HG03342 (cell line): ENCODE measurements around the gene ADGRE3.

Experiments used
- ATAC-seq: cut with Tn5 transposase; IDR thresholded peaks from one replicate; pipeline ENCODE4 v1.9.1; 2021; ENCODE audit warnings: mild to moderate bottlenecking, moderate library complexity; ENCODE audit not compliant: unreplicated experiment

ADGRE3 gene

GRCh38 chr19:14674764-14675163, at the start of gene ADGRE3:
Gene ADGRE3, minus strand, starts transcription at chr19:14674844. Its CDS starts 74 bp downstream, at chr19:14674770.
- ATAC-seq, result no peak

DNA sequence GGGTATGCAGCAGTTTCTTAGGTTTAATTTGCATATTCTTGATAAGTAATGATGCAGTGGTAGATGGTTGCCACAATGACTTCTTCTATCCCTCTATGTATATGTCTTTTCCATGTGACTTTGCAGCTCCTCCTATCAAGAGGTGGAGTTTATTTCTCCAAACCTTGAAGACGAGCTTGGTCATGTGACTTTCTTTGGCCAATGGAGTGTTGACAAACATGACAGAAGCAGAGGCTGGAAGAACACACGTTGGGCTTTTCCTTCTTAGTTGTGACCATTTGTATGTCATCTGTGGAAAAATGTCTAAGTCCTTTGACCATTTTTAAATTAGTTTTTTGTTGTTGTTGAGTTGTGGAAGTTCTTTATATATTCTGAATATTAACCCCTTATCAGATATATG, 47.5 kb upstream of the ADGRE3 start:
- no peak for ATAC-seq

- ATAC-seq, result no peak
Observed at GRCh38 chr19:14719162-14719561, 44.5 kb upstream of the ADGRE3 start.

- ATAC-seq, result no peak
Observed at GRCh38 chr19:14718522-14719116, 44.0 kb upstream of the ADGRE3 start.

GRCh38 chr19:14715841-14716240, 41.2 kb upstream of the ADGRE3 start:
- no peak for ATAC-seq

- ATAC-seq, result no peak
Observed at GRCh38 chr19:14704450-14704849, 29.8 kb upstream of the ADGRE3 start.

DNA sequence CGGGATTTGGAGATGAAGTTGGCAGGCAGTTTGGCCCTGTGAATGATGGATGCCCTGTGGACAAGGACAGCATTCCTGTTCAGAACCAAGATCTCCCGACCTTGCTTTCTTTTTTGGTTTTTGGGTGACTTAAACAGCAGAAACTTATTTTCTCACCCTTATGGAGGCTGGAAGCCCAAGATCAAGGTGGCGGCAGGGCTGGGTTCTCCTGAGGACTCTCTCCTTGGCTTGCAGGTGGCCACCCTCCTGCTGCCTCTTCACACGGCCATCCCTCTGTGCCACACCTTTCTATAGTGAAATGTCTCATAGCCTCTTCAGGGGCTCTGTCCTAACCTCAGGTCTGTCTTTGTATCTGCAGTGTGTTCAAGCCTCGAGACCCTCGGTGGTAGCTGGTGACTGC, 29.2 kb upstream of the ADGRE3 start:
- ATAC-seq, result no peak

GRCh38 chr19:14700711-14701375, 26.2 kb upstream of the ADGRE3 start:
- ATAC-seq, result no peak

DNA sequence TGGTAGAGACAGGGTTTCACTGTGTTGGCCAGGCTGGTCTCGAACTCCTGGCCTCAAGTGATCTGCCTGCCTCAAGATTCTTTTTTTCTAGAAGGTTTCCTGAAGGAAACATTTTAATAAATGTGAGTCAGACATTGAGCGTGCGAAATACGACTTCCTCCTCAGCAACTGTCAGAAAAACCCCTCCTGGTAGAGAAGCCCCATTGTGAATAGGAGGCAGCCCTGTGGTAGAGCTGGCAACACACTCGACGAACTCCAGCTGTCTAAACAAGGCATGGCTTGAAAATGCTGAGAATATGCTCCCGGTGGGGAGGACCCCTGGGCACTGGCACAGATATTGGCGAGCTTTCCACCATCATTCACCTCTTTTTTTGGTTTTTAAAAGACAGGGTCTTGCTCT, 25.0 kb upstream of the ADGRE3 start:
- ATAC-seq, result no peak

- ATAC-seq, result no peak
Observed at GRCh38 chr19:14695471-14695870, 20.8 kb upstream of the ADGRE3 start.

GRCh38 chr19:14694641-14695266, 20.1 kb upstream of the ADGRE3 start:
- no peak for ATAC-seq

GRCh38 chr19:14689598-14690503, 15.2 kb upstream of the ADGRE3 start, which contains the start of gene ZNF333:
Gene ZNF333, plus strand, starts transcription at chr19:14690048. Its CDS starts 3,444 bp downstream, at chr19:14693492.
- peak; percentile 86 for ATAC-seq

DNA sequence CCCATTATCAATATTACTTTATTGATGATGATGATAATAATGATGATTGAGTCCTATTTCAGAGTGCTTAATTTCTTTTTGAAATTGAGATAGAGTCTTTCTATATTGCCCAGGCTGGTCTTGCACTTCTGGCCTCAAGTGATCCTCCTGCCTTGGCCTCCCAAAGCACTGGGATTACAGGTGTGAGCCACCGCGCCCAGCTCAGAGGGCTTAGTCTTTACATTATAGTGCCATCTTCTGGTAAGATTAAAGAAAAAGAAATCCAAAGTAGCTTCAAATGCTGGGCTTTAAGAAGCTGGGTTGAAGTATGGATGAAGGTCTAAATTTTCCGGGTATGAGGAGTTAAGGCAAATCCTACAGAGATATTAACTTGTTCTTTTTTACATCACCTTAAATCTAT, 11.8 kb upstream of the ADGRE3 start:
- no peak for ATAC-seq

DNA sequence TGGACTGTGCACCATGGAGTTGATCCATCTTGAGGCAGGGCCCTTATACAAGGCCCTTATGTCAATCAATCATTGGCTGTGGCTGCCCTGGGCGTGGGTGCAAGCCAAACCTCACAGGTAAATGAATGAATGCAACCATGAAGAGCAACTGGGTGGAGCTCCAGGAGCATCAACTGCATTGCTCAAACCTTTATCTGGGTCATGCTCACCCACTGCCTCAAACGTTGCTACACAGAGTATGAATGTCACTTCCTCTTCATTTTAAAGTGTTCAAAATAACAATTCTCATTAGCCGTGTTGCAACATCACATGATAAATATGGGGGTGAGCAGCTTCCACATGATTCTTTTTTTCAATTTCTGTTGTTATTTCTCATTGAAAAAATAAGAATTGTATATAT, 8.8 kb upstream of the ADGRE3 start:
- no peak for ATAC-seq

DNA sequence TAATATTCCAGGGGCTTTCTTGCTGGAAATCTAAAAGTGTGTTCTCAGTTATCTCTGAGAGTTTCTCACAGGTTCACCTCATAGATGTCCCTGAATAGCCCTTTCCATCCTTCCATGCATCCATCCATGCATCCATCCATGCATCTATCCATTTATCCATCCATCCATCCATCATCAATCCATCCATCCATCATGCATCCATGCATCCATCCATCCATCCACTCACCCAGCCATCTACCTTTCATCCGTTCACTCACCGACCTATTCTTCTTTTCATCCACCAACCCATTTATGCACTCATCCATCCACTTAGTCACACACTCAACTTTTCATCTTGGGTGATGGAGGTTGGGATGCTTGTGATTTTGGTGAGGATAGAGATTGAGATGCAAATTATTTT, 7.4 kb upstream of the ADGRE3 start:
- ATAC-seq, result no peak

GRCh38 chr19:14678199-14678598, 3.6 kb upstream of the ADGRE3 start:
- no peak for ATAC-seq

- ATAC-seq, result no peak
Observed at GRCh38 chr19:14677464-14677863, 2.8 kb upstream of the ADGRE3 start.

DNA sequence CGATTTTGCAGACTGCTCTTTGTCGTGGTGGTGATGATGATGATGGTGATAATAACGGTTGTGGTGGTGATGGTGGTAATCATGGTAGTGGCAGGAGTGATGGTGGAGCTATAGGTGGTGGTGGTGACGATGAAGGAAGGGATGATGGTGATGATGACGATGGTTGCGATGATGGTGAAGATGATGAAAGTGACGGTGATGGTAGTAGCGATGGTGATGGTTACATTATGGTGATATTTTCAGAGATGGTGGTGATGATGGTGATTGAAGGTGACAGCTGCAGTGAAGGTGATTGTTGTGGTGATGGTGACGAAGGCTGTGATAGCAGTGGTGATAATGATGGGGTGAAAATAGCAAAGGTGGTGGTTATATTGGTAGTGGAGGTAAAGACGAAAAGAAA, 2.1 kb upstream of the ADGRE3 start:
- no peak for ATAC-seq

- no peak for ATAC-seq
Observed at GRCh38 chr19:14673088-14673487, 1.6 kb downstream of the ADGRE3 start.

DNA sequence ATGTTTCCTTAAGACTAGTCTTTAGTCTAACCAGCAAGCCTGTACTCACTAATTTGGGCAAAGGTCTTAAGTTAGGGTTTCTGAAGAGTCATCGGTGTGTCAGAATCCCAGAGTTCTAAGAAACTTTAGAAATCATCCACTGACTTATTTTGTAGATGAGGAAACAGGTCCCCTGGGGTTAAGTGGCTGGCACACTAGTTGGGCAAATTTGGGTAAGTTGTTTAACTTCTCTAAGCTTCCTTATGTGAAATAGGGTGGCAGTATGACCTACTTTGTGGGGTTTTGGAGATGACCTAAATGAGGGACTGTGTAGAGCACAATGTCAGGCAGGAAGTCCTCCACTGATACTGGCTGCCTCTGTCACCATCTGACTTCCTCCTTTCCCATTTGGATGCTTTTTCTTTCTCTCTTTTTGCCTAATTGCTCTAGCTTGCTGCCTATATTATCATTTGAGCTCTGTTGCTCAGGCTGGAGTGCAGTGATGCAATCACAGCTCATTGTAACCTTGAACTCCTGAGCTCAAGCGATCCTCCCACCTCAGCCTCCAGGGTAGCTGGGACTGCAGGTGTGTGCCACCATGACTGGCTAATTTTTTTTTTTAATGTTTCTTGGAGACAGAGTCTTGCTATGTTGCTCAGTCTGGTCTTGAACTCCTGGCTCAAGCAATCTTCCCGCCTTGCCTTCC, 2.3 kb downstream of the ADGRE3 start:
- ATAC-seq, result no peak

DNA sequence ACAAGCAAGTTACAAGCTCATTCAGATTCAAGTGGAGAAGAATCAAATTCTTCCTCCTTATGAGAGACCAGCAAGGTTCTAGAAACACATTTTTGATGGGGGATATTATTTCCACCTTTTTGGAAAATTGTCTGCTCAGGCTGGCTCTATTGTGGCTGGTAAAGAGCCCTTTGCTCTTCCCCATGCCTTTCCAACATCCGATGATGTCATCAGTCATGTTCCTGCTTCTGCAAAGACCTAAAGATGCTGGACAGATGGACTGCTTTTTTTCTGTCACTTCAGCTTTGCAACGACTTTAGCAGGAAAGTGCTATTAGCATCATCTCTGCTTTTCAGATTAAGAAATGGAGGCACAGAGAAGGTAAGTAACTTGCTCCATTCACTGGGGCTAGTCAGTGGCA, 4.2 kb downstream of the ADGRE3 start:
- ATAC-seq, result no peak
